ENCODE measurements around the gene CACNA1I.

Gene CACNA1I

DNA sequence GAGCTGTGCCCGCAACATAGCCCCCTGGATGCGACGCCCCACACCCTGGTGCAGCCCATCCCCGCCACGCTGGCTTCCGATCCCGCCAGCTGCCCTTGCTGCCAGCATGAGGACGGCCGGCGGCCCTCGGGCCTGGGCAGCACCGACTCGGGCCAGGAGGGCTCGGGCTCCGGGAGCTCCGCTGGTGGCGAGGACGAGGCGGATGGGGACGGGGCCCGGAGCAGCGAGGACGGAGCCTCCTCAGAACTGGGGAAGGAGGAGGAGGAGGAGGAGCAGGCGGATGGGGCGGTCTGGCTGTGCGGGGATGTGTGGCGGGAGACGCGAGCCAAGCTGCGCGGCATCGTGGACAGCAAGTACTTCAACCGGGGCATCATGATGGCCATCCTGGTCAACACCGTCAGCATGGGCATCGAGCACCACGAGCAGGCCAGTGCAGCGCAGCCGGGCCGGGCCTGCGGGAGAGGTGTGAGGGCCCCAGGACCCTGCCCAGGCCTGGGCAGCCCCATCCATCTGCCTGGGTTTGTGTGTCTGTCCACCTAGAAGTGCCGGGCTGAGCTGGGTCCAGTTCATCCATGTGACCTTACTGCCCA is 79.0 kb downstream of the CACNA1I start:
- no peak for DNase-seq (ENCODE audit: low read depth)
- TF ChIP-seq, protein P1, sequence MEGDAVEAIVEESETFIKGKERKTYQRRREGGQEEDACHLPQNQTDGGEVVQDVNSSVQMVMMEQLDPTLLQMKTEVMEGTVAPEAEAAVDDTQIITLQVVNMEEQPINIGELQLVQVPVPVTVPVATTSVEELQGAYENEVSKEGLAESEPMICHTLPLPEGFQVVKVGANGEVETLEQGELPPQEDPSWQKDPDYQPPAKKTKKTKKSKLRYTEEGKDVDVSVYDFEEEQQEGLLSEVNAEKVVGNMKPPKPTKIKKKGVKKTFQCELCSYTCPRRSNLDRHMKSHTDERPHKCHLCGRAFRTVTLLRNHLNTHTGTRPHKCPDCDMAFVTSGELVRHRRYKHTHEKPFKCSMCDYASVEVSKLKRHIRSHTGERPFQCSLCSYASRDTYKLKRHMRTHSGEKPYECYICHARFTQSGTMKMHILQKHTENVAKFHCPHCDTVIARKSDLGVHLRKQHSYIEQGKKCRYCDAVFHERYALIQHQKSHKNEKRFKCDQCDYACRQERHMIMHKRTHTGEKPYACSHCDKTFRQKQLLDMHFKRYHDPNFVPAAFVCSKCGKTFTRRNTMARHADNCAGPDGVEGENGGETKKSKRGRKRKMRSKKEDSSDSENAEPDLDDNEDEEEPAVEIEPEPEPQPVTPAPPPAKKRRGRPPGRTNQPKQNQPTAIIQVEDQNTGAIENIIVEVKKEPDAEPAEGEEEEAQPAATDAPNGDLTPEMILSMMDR (conservative IDR thresholded peaks at IDR 0.05; ENCODE audit: control insufficient read depth, insufficient read depth, low read depth, low read length): no peak
- no peak overlapping the region for H3K4me3 ChIP-seq (ENCODE audit: control insufficient read depth, low read depth, low read length)

DNA sequence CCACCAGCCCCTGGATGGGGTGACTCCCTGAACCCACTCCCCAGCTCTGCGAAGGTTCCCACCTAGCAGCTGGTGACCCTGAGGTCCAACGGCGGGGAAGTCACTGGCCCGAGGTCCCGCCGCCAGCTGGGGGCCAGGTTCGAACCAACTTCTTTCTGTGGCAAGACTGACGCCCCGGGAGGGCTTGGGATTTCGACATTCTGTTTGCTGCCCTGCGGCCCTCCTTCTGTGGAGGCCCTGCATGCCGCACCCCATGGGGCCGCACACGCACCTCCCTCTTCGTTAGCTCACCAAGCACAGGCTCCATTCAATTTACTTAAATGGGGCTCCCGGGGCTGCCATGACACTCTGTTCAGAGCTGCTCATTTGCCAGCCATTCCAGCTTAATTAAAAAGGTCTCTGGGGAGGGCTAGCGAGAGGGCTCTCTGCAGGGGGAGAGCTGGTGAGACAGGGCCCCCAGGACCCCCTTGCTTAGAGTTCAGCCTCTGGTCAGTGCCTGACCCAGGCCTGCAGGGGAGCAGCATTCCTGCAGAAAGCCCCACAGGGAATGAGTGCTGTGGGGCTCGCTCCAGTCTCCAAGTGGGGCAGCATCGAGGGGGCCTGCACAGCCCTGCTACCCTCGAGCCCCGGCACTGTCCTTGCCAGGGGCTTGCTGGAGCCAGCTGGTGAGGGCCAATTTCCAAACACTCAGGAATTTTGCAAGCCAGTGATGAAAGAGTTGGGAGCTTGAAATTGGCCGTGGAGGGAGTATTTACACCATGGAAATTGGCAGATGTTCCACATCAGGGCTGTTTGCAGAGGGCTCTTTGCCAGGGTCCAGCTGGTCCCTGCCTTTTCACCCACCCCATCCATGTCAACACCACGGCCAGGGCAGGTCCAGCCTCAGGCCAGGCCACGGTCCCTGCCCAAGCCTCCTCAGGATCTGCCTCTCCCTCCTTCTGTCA is 80.8 kb downstream of the CACNA1I start:
- TF ChIP-seq, protein P1 (conservative IDR thresholded peaks at IDR 0.05; ENCODE audit: control insufficient read depth, insufficient read depth, low read depth, low read length): no peak
- no peak overlapping the region for H3K4me3 ChIP-seq (ENCODE audit: control insufficient read depth, low read depth, low read length)
- DNase-seq (ENCODE audit: low read depth): no peak

DNA sequence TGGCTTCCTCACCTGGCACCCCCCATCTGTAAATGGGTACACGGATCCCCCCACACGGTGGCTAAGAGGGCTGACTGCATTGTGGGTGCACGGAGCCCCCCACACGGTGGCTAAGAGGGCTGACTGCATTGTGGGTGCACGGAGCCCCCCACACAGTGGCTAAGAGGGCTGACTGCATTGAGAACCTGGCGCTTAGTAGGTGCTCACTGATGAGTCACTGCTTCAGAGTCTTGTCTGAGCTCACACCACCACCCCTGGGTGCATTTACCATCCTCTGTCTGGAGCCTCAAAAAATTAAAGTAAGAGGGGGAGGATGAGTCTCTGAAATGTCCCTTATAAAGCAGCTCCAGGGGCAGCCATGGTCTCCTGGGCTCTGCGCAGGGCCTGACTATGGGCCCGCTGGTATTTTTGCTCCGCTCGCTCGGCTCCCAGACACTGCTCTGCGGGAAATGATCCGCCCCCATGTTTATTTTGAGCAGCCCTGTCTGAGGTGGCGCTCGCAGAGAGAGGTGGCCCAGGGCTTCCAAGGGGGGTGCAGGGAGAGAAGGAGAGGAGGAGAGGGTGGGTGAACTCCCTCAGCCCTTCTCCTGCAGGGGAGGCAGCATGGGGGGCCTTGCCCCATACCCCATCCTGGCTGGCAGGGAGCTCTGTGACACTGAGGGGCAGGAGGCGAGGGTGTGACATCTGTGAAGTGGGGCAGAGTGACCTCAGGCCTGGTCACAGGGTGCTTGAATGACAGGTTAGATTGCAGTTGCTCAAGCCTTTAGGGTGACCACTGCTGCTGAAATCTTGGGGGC is 82.6 kb downstream of the CACNA1I start:
- TF ChIP-seq, protein P1 (conservative IDR thresholded peaks at IDR 0.05; ENCODE audit: control insufficient read depth, insufficient read depth, low read depth, low read length): no peak
- no peak for DNase-seq (ENCODE audit: low read depth)
- H3K4me3 ChIP-seq (ENCODE audit: control insufficient read depth, low read depth, low read length): no peak overlapping the region

DNA sequence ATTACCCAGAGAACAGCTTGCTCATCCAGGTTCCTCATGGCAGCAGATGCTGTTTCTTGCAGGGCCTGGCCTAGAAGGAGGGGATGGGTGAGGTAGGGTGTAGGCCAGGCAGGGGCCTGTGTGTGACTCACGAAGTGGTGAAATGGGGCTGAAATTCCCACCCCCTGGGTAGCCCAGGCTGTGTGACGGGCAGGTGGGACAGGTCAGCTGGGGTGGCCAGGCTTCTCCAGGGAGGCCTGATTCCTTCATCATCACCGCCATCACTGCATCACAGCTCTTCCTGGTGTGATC is 83.2 kb downstream of the CACNA1I start:
- H3K4me3 ChIP-seq (ENCODE audit: control insufficient read depth, low read depth, low read length): no peak overlapping the region
- no peak for DNase-seq (ENCODE audit: low read depth)
- TF ChIP-seq, protein P1 (conservative IDR thresholded peaks at IDR 0.05; ENCODE audit: control insufficient read depth, insufficient read depth, low read depth, low read length): no peak

DNA sequence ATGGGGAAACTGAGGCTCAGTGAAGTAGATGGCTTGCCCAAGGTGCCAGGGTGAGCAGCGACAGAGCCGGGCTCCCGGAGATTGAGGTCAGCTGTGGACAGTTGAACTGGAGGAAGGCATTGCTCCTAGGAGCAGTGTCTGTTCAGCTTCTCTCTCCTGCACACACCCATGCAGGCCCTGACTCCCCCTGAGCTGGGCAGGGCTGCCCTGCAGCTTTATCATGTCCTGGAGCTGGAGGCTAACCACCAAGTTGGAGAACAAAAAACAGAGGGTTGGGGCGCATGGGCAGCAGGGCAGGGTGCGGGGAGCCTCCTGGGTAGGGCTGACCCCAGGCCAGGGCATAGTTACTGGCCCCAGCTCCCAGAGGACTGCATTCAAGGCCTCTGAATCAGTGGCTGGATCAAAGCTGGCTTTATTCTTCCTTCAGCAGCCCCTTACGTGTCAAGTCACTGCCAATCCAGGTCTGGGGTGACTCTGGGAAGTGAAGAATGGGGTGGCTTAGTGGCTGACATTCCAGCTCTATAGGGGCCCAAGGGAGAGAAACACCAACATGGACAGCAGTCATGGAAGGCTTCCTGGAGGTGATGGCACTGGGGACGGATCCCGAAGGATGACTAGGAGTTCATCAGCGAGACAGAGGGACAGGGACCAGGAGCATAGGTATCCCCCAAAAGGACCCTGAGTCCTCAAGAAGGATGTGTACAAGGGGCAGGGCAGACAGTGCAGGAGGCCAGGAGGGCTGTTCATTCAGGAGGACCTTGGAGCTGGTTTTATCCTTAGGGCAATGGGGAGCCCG is 83.8 kb downstream of the CACNA1I start:
- no peak overlapping the region for H3K4me3 ChIP-seq (ENCODE audit: control insufficient read depth, low read depth, low read length)
- TF ChIP-seq, protein P1 (conservative IDR thresholded peaks at IDR 0.05; ENCODE audit: control insufficient read depth, insufficient read depth, low read depth, low read length): no peak
- no peak for DNase-seq (ENCODE audit: low read depth)

DNA sequence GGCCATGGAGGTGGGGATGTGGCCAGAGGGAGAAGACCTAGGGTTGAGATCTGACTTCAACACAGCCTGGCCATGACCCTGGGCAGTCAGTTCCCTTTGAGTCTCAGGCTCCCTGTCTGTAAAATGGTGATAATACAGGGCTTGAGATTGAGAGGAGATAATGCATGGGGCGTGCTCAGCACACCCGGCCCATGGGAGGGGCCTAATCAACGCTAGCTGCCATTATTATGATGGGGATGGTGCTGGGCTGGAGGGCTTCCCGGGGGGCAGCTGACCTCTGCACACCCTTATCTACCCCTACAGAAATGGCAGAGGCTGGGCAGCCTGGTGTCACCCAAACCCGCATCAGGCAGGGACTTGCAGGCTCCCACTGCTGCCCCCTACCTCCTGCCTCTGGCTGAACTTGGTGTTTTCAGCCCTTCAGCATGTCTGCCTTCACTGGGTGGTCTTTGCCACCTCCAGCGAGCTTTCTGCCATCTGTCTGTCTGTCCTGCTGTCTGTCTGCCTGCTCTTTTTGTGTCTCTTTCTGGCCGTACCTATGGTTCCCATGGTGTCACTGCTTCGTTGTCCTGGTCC is 84.5 kb downstream of the CACNA1I start:
- TF ChIP-seq, protein P1 (conservative IDR thresholded peaks at IDR 0.05; ENCODE audit: control insufficient read depth, insufficient read depth, low read depth, low read length): peak; percentile 14
- no peak overlapping the region for H3K4me3 ChIP-seq (ENCODE audit: control insufficient read depth, low read depth, low read length)
- DNase-seq (ENCODE audit: low read depth): no peak
